ENCODE results near the gene ACOT13.

- TF ChIP-seq CTCF (IDR thresholded peaks at IDR 0.05; ENCODE audit: low read length): no peak
- no peak for TF ChIP-seq EZH2 (IDR thresholded peaks at IDR 0.05; ENCODE audit: borderline replicate concordance, low read length)
These were observed 11.7 kb upstream of the ACOT13 start for GRCh38 chr6:24655215-24655614.
